DOHH2 (cell line): ENCODE results near the gene PTPN18.

Experiments
- H3F3A ChIP-seq: fragments of 200-600 bp; sonication (generic), shearing (Covaris generic); 2 replicates; pipeline ENCODE4 v1.6.0; 2016; ENCODE audit warnings: antibody characterized with exemption, mild to moderate bottlenecking; ENCODE audit not compliant: control insufficient read depth, insufficient read depth
- H3K27ac ChIP-seq: fragments of 200-600 bp; sonication (generic); 2 replicates; pipeline ENCODE4 v1.5.1; 2014; ENCODE audit warnings: low read depth, mild to moderate bottlenecking, low read length, moderate library complexity
- H3K27me3 ChIP-seq: fragments of 200-600 bp; sonication (generic); 2 replicates; pipeline ENCODE4 v1.6.1; 2014; ENCODE audit warnings: mild to moderate bottlenecking, low read length, mixed read lengths; ENCODE audit not compliant: control insufficient read depth
- H3K36me3 ChIP-seq: fragments of 200-600 bp; sonication (generic); 2 replicates; pipeline ENCODE4 v1.6.1; 2014; ENCODE audit warnings: mild to moderate bottlenecking, low read length, moderate library complexity, mixed read lengths; ENCODE audit not compliant: control insufficient read depth
- H3K4me1 ChIP-seq: fragments of 200-600 bp; sonication (generic); 2 replicates; pipeline ENCODE4 v1.6.1; 2014; ENCODE audit warnings: mild to moderate bottlenecking, low read length, mixed read lengths; ENCODE audit not compliant: control insufficient read depth
- H3K4me2 ChIP-seq: fragments of 200-600 bp; sonication (generic); 2 replicates; pipeline ENCODE4 v1.6.0; 2014; ENCODE audit warnings: mild to moderate bottlenecking, low read length, moderate library complexity
- H3K4me3 ChIP-seq: fragments of 200-600 bp; sonication (generic); 2 replicates; pipeline ENCODE4 v1.5.1; 2014; ENCODE audit warnings: mild to moderate bottlenecking, low read length, mixed read lengths
- H3K79me2 ChIP-seq: fragments of 200-600 bp; sonication (generic); 2 replicates; pipeline ENCODE4 v1.6.1; 2014; ENCODE audit warnings: mild to moderate bottlenecking, low read length, mixed read lengths; ENCODE audit not compliant: control insufficient read depth
- H3K9me2 ChIP-seq: fragments of 200-600 bp; sonication (generic); replicated peaks from 2 replicates; pipeline ENCODE4 v1.6.1; 2014; ENCODE audit warnings: mild to moderate bottlenecking, low read length, mixed read lengths; ENCODE audit not compliant: control insufficient read depth
- H3K9me3 ChIP-seq: fragments of 200-600 bp; sonication (generic); 2 replicates; pipeline ENCODE4 v1.6.1; 2014; ENCODE audit warnings: antibody characterized with exemption, low read length, mixed read lengths; ENCODE audit not compliant: control insufficient read depth, insufficient read depth
- H4K20me1 ChIP-seq: fragments of 200-600 bp; sonication (generic); 2 replicates; pipeline ENCODE4 v1.6.0; 2014; ENCODE audit warnings: low read depth, mild to moderate bottlenecking, antibody characterized with exemption, low read length, moderate library complexity; ENCODE audit not compliant: control insufficient read depth, insufficient read depth
- EZH2phosphoT487 ChIP-seq: fragments of 200-600 bp; sonication (generic); IDR thresholded peaks from 2 replicates; pipeline ENCODE4 v1.6.1; 2017; ENCODE audit warnings: borderline replicate concordance, mild to moderate bottlenecking, antibody characterized with exemption, low read length, moderate library complexity, mixed read lengths
- TF ChIP-seq, protein P1 (sequence below): fragments of 200-600 bp; sonication (generic); IDR thresholded peaks from one replicate; pipeline ENCODE4 v1.5.1; 2014; ENCODE audit warnings: antibody characterized with exemption, mild to moderate bottlenecking, low read depth, low read length; ENCODE audit not compliant: poor library complexity, severe bottlenecking

The PTPN18 gene

GRCh38 chr2:130389783-130390182 lies 33.9 kb downstream of the PTPN18 start:
- Histone ChIP-seq H3F3A (peaks cover 56% of the 10 kb centered on the region), H3K79me2 (peaks cover 18% of the 10 kb centered on the region), H3K4me2 (peak overlapping the region; percentile 80), H4K20me1 (no peaks in the 10 kb centered on the region), H3K9me2 (no peaks in the 10 kb centered on the region), H3K27me3 (no peaks in the 10 kb centered on the region), H3K4me1 (peaks cover 90% of the 10 kb centered on the region), H3K9me3 (no peaks in the 10 kb centered on the region), H3K27ac (peak overlapping the region; percentile 99), H3K4me3 (peak overlapping the region; percentile 74), H3K36me3 (peaks cover 13% of the 10 kb centered on the region; the same call in 1 of the 2 replicates)
- TF ChIP-seq, protein P1, sequence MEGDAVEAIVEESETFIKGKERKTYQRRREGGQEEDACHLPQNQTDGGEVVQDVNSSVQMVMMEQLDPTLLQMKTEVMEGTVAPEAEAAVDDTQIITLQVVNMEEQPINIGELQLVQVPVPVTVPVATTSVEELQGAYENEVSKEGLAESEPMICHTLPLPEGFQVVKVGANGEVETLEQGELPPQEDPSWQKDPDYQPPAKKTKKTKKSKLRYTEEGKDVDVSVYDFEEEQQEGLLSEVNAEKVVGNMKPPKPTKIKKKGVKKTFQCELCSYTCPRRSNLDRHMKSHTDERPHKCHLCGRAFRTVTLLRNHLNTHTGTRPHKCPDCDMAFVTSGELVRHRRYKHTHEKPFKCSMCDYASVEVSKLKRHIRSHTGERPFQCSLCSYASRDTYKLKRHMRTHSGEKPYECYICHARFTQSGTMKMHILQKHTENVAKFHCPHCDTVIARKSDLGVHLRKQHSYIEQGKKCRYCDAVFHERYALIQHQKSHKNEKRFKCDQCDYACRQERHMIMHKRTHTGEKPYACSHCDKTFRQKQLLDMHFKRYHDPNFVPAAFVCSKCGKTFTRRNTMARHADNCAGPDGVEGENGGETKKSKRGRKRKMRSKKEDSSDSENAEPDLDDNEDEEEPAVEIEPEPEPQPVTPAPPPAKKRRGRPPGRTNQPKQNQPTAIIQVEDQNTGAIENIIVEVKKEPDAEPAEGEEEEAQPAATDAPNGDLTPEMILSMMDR, result no peak
- TF ChIP-seq EZH2phosphoT487, result no peak

DNA sequence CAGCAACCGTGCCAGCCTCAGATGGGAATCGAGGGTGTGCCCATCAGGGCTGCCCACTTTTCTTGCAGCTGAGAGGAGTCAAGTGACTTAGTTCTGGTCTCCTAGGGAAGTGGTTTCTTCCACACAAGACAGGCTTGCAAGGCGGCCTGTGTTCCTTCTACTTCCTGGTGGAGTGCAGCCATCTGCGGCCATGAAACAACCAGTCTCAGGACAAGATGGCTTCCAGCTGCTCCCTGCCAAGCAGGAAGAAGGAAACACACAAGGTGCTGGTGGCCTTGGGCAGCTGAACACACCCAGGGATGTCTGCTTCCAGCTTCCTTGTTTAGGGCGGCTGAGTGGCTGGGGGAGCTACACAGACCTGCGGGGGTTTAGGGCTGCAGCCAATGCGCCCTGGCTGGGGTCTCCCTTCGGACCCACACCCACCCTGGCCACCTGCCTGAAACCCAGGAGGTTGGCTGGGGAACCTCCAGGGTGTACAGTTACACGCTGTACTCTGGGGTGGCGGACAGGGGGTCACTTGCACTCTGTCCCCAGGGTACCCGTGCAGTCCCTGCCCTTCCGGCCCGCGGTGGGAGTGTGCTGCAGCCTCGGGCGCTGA lies 34.7 kb downstream of the PTPN18 start:
- peaks cover 13% of the 10 kb centered on the region; the same call in 1 of the 2 replicates for H3K36me3 ChIP-seq
- no peaks in the 10 kb centered on the region for H3K9me2 ChIP-seq
- H3K4me3 ChIP-seq, result peak overlapping the region; percentile 74
- peaks cover 82% of the 10 kb centered on the region for H3K4me1 ChIP-seq
- TF ChIP-seq, protein P1, result no peak
- TF ChIP-seq EZH2phosphoT487, result no peak
- no peaks in the 10 kb centered on the region for H4K20me1 ChIP-seq
- peaks cover 18% of the 10 kb centered on the region for H3K79me2 ChIP-seq
- no peaks in the 10 kb centered on the region for H3K9me3 ChIP-seq
- H3K27ac ChIP-seq, result peak overlapping the region; percentile 99
- peak overlapping the region; percentile 80 for H3K4me2 ChIP-seq
- no peaks in the 10 kb centered on the region for H3K27me3 ChIP-seq
- peaks cover 48% of the 10 kb centered on the region for H3F3A ChIP-seq

DNA sequence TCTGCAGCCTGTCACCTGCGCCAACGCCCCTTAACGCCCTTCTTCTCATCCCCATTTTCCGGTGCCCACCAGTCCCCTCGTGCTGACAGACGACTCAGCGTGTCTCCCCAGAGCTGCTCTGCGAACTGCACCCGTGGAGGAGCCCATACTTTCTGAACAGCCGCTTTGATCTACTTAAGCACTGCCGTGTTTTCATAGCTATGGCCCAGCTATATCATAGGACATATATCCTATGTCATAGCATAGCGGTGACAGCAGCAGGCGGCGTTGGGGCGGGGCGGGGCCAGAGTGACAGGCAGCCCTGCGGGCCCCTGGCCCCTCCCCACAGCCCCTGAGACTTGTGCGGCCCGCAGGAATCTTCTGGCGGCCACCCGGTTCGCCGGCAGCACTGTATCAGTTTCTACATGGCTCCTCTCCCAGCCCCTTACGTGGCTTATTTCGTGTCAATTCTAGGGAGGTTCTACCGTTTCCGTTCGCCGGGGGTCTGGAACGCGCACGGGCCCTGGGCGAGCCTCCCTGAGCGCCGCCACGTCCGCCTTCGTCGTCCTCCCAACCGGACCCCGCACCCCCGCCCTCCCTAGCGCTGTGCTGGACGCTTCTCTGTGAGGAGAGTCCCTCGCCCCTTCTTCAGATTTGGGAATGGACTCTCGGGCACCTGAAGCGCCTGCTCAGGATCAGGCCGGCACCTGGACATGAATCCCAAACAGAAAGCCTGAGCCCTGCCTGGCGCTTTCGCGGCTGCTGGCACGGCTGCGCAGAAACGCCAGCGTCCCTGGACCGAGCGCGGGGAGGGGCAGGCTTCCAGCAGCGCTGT lies 35.4 kb downstream of the PTPN18 start:
- Histone ChIP-seq H3F3A (peaks cover 41% of the 10 kb centered on the region), H3K36me3 (peaks cover 13% of the 10 kb centered on the region; the same call in 1 of the 2 replicates), H3K27me3 (no peaks in the 10 kb centered on the region), H4K20me1 (no peaks in the 10 kb centered on the region), H3K79me2 (peaks cover 18% of the 10 kb centered on the region), H3K4me3 (peak overlapping the region; percentile 74), H3K4me2 (peak overlapping the region; percentile 80), H3K4me1 (peaks cover 79% of the 10 kb centered on the region), H3K9me3 (no peaks in the 10 kb centered on the region), H3K9me2 (no peaks in the 10 kb centered on the region), H3K27ac (peak overlapping the region; percentile 99)
- TF ChIP-seq, protein P1, result no peak
- no peak for TF ChIP-seq EZH2phosphoT487
